PC-3 (cell line): ENCODE results near the gene FEN1. TPM values are rescaled to one million over a fixed set of nuclear protein-coding genes. Genes with fewer than 3 reads are reported as not detected.

ENCODE experiments used
- ATAC-seq: fragments of 200-7000 bp; cut with Tn5 transposase; 2 replicates; pipeline ENCODE4 v1.9.1; 2020; ENCODE audit warnings: mild to moderate bottlenecking, moderate library complexity
- BruUV-seq: library from RNA; stranded (reverse); fragments of 400-500 nt; replicated peaks from 2 replicates; lab custom pipeline; 2021; lab: Mats Ljungman, UMichigan
- CTCF ChIA-PET: fragments of 300-600 bp; sonication (Branson Sonifier 250); formaldehyde crosslinking; loops from one replicate; lab custom pipeline; 2022; ENCODE audit warnings: antibody characterized with exemption; lab: Charles Lee
- POLR2A ChIA-PET: fragments of 300-600 bp; sonication (Branson Sonifier 250); formaldehyde crosslinking; loops from one replicate; lab custom pipeline; 2022; ENCODE audit warnings: antibody characterized with exemption; ENCODE audit not compliant: unreplicated experiment; lab: Charles Lee
- DNase-seq: peaks from one replicate; pipeline ENCODE4 v3.0.0-alpha.2; 2015
- H2AFZ ChIP-seq: fragments of 300-600 bp; sonication (generic); 2 replicates; pipeline ENCODE4 v1.6.0; 2016; ENCODE audit warnings: antibody characterized with exemption, low read length
- H3F3A ChIP-seq: fragments of 300-600 bp; sonication (generic); one replicate; pipeline ENCODE4 v1.6.0; 2017; ENCODE audit warnings: antibody characterized with exemption, low read length, control low read depth, mild to moderate bottlenecking; ENCODE audit not compliant: unreplicated experiment
- H3K27ac ChIP-seq: fragments of 300-600 bp; sonication (generic); 2 replicates; pipeline ENCODE4 v1.5.1; 2016; ENCODE audit warnings: mild to moderate bottlenecking, low read length
- H3K27me3 ChIP-seq: fragments of 300-600 bp; sonication (generic); 2 replicates; pipeline ENCODE4 v1.6.1; 2016; ENCODE audit warnings: low read length, mixed read lengths
- H3K36me3 ChIP-seq: fragments of 300-600 bp; sonication (generic); 2 replicates; pipeline ENCODE4 v1.6.1; 2016; ENCODE audit warnings: low read depth, mixed run types, low read length, mixed read lengths
- H3K4me1 ChIP-seq: fragments of 300-600 bp; sonication (generic); 2 replicates; pipeline ENCODE4 v1.5.1; 2016; ENCODE audit warnings: low read length; ENCODE audit not compliant: insufficient read depth
- H3K4me2 ChIP-seq: fragments of 300-600 bp; sonication (generic); 2 replicates; pipeline ENCODE4 v1.6.0; 2016; ENCODE audit warnings: low read length
- H3K4me3 ChIP-seq: fragments of 300-600 bp; sonication (generic); 2 replicates; pipeline ENCODE4 v1.5.1; 2016; ENCODE audit warnings: mild to moderate bottlenecking, low read length, mixed read lengths
- H3K79me2 ChIP-seq: fragments of 300-600 bp; sonication (generic); 2 replicates; pipeline ENCODE4 v1.6.1; 2017; ENCODE audit warnings: low read length, mixed read lengths
- H3K9ac ChIP-seq: fragments of 300-600 bp; sonication (generic); 2 replicates; pipeline ENCODE4 v1.6.0; 2016; ENCODE audit warnings: mild to moderate bottlenecking, low read length
- H3K9me2 ChIP-seq: fragments of 300-600 bp; sonication (generic); replicated peaks from 2 replicates; pipeline ENCODE4 v1.6.1; 2016; ENCODE audit warnings: mixed run types, low read length, mixed read lengths
- H3K9me3 ChIP-seq: fragments of 300-600 bp; sonication (generic); 2 replicates; pipeline ENCODE4 v1.6.1; 2016; ENCODE audit warnings: low read length, mixed read lengths
- H4K20me1 ChIP-seq: fragments of 300-600 bp; sonication (generic); 2 replicates; pipeline ENCODE4 v1.6.1; 2016; ENCODE audit warnings: low read length, mixed read lengths
- EZH2 ChIP-seq: fragments of 300-600 bp; sonication (generic); IDR thresholded peaks from one replicate; pipeline ENCODE4 v1.6.1; 2017; ENCODE audit warnings: antibody characterized with exemption, mild to moderate bottlenecking, low read length; ENCODE audit not compliant: unreplicated experiment
- EZH2phosphoT487 ChIP-seq: fragments of 300-600 bp; sonication (generic); IDR thresholded peaks from 2 replicates; pipeline ENCODE4 v1.6.1; 2018; ENCODE audit warnings: mild to moderate bottlenecking, antibody characterized with exemption, low read length, borderline replicate concordance
- intact Hi-C: fragments of 100-400 bp; cut with micrococcal nuclease; formaldehyde crosslinking; loops from 2 replicates; pipeline ENCODE4 v1.9.0; 2023
- total RNA-seq: library from RNA; depleted of rRNA; stranded (reverse); fragments of >200 nt; gene quantifications from 2 replicates; pipeline ENCODE4 v1.2.3, GENCODE V29; 2014
- TF ChIP-seq, protein P1 (sequence below): fragments of 300-600 bp; sonication (generic); conservative IDR thresholded peaks from 2 replicates; pipeline ENCODE4 v1.5.1; 2017; ENCODE audit warnings: antibody characterized with exemption, low read depth, mild to moderate bottlenecking, low read length

The FEN1 gene
- total RNA-seq, 1 experiment from 2014 or later, result 132 TPM

DNA sequence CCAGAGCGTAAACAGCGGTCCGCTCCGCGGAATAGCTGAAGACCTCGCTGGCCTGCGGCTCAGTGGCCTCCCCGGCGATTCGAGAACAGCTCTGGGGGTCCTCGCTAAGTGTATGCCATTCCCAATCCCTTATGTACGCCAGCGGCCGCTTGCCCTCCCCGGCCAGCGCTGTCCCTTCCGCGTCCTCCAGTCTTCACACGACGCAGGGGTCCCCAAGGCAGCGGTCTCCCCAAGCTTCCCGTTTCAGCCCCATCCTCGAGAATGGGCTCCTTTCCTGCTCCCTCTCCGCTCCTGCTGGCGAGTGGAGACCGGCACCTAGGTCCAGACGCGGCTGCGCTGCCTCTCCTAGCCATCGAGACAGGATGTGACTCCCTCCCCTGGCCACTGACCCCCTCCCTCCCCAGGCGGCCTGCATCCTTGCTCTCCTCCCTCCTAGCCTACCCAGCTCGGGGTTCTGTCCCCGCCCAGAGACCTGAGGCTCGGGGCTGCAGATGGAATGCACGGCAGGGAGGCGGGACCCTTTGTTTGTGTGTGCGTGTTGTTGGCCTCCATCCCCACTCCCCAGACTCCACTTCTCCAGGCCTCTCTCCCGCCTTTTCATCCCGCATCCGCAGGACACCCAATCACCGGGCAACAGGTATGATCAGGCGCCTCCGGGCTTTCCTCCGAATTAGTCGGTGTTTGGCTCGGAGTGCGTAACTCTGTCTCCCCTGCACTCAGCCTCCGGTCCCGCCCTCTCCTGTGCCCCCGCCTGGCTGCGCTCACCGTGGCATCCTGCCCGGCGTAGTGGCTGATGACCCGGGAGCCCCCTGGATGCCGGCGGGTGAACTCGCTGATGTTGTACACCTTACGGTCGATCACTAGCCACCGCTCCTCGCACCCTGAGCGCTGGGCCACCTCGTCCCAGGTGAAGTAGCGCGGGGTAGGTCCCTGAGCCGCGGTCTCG, 23.4 kb downstream of the FEN1 start:
- Histone ChIP-seq H3K27me3 (no peaks in the 10 kb centered on the region), H3K36me3 (peaks cover 14% of the 10 kb centered on the region; the same call in 1 of the 2 replicates), H3F3A (no peaks in the 10 kb centered on the region), H3K4me3 (peak overlapping the region; percentile 78), H3K9me3 (no peaks in the 10 kb centered on the region), H3K79me2 (peaks cover 39% of the 10 kb centered on the region), H3K9ac (peak overlapping the region; percentile 92), H3K4me2 (peak overlapping the region; percentile 92), H3K4me1 (peaks cover 38% of the 10 kb centered on the region), H4K20me1 (no peaks in the 10 kb centered on the region), H3K9me2 (no peaks in the 10 kb centered on the region), H3K27ac (peak overlapping the region; percentile 86), H2AFZ (peak overlapping the region; percentile 76)
- intact Hi-C loops, result loop anchor here (1.0 to 5.0 kb wide), 2 partner anchors 19 to 76 kb away; partner anchors contain the start of gene FADS3
- ChIA-PET POLR2A (interaction anchor here (0.6 to 1.3 kb wide), 3 partner anchors 12 to 1025 kb away, joined by 3 to 17 read pairs (median 6); partner anchors contain the start of gene FADS2), CTCF (interaction anchor here (1.0 to 1.7 kb wide), 3 partner anchors 19 to 266 kb away, joined by 5 to 14 read pairs (median 5); no protein-coding TSS in a partner anchor)
- TF ChIP-seq, protein P1, sequence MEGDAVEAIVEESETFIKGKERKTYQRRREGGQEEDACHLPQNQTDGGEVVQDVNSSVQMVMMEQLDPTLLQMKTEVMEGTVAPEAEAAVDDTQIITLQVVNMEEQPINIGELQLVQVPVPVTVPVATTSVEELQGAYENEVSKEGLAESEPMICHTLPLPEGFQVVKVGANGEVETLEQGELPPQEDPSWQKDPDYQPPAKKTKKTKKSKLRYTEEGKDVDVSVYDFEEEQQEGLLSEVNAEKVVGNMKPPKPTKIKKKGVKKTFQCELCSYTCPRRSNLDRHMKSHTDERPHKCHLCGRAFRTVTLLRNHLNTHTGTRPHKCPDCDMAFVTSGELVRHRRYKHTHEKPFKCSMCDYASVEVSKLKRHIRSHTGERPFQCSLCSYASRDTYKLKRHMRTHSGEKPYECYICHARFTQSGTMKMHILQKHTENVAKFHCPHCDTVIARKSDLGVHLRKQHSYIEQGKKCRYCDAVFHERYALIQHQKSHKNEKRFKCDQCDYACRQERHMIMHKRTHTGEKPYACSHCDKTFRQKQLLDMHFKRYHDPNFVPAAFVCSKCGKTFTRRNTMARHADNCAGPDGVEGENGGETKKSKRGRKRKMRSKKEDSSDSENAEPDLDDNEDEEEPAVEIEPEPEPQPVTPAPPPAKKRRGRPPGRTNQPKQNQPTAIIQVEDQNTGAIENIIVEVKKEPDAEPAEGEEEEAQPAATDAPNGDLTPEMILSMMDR, result no peak
- no peak for TF ChIP-seq EZH2phosphoT487
- no peak for TF ChIP-seq EZH2
- BruUV-seq, result TSS peak; percentile 61
- DNase-seq (peak; percentile 92), ATAC-seq (peak; percentile 45)

DNA sequence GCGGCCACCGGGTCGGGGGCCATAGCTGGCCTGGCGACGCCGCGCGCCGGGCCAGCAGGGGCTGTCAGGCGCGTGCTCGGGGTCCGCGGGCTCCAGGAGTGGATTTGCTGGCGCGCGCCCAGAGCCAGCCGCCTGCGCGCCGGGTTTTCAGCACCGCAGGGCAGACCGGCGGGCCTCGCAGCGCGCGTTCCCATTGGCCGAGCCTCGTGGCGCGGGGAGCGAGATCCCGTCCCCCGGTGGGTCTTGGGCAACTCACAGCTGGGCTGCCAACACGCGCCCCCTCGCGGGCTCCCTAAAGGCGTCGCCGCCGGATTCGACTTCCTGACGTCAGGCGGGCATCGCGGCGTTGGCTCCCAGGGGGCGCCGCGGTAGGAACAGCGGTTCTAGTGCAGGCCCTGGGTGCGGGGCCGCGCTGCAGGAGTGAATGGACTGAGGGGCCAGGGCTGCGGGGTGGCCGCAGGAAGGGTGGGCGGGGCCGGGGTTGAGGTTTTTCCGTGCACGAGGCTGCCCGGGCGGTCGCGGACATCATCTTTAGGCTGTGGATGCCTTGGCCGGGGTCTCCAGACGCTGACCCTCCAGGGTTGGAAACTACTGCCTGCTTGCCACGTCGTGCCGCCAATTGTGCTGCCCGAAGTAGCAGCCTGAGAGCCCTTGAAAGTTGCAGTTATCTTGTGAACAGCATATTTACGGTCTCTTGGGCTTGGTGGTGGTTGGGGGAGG, 24.2 kb downstream of the FEN1 start, which contains the start of gene FADS1:
Gene FADS1, minus strand, starts transcription at position 268 of the 720 bp plus-strand sequence. Its CDS starts 74 bp downstream, at position 194.
- DNase-seq, result peak; percentile 97
- POLR2A ChIA-PET, result interaction anchor here (0.5 to 0.6 kb wide), 2 partner anchors 150 to 1025 kb away, joined by 3 to 6 read pairs; no protein-coding TSS in a partner anchor

More for the DNA sequence above, 24.2 kb downstream of the FEN1 start, which contains the start of gene FADS1:
- no peaks in the 10 kb centered on the region for H3K27me3 ChIP-seq
- ATAC-seq, result peak; percentile 44
- intact Hi-C loops, result loop anchor here (1.0 to 5.0 kb wide), 2 partner anchors 25 to 75 kb away; partner anchors contain the start of genes FADS3, FEN1 and TMEM258
- no TSS peak for BruUV-seq
- H3F3A ChIP-seq, result no peaks in the 10 kb centered on the region
- H3K4me2 ChIP-seq, result peak within 1 kb of the TSS; percentile 92
- peaks cover 12% of the 10 kb centered on the region; the same call in 1 of the 2 replicates for H3K36me3 ChIP-seq
- peak within 1 kb of the TSS; percentile 92 for H3K9ac ChIP-seq
- H4K20me1 ChIP-seq, result no peaks in the 10 kb centered on the region
- H3K9me2 ChIP-seq, result no peaks in the 10 kb centered on the region
- CTCF ChIA-PET, result interaction anchor here (1.0 kb wide), 1 partner anchor 20 kb away, joined by 5 read pairs; no protein-coding TSS in a partner anchor
- TF ChIP-seq EZH2phosphoT487, result no peak
- TF ChIP-seq, protein P1, result peak; percentile 69
- H2AFZ ChIP-seq, result peak within 1 kb of the TSS; percentile 76
- no peaks in the 10 kb centered on the region for H3K9me3 ChIP-seq
- peaks cover 39% of the 10 kb centered on the region for H3K79me2 ChIP-seq
- H3K4me3 ChIP-seq, result peak within 1 kb of the TSS; percentile 78
- peak within 1 kb of the TSS; percentile 86 for H3K27ac ChIP-seq
- peaks cover 46% of the 10 kb centered on the region for H3K4me1 ChIP-seq
